Type B pancreatic cell (in vitro differentiated cells): ENCODE results near the gene TMEM143. TPM values are rescaled to one million over a fixed set of nuclear protein-coding genes. Genes with fewer than 3 reads are reported as not detected.

Source experiments
- DNase-seq: peaks from one replicate; pipeline ENCODE4 v3.0.0; 2021; ENCODE audit warnings: mixed read lengths; ENCODE audit not compliant: unreplicated experiment; ENCODE audit errors: extremely low spot score
- H3K27ac Mint-ChIP-seq: 2 replicates; pipeline ENCODE4 v1.8.0; 2021; ENCODE audit warnings: mild to moderate bottlenecking, mixed read lengths
- H3K27me3 Mint-ChIP-seq: 2 replicates; pipeline ENCODE4 v1.8.0; 2021; ENCODE audit warnings: mixed read lengths
- H3K36me3 Mint-ChIP-seq: 2 replicates; pipeline ENCODE4 v1.8.0; 2021; ENCODE audit warnings: mixed read lengths
- H3K4me1 Mint-ChIP-seq: one replicate; pipeline ENCODE4 v1.8.0; 2021; ENCODE audit warnings: mixed read lengths; ENCODE audit not compliant: unreplicated experiment
- H3K4me3 Mint-ChIP-seq: 2 replicates; pipeline ENCODE4 v1.8.0; 2021; ENCODE audit warnings: mild to moderate bottlenecking, mixed read lengths
- H3K9me3 Mint-ChIP-seq: 2 replicates; pipeline ENCODE4 v1.8.0; 2021; ENCODE audit warnings: mixed read lengths
- CTCF ChIP-seq: fragments of 200-600 bp; sonication (generic); conservative IDR thresholded peaks from 2 replicates; pipeline ENCODE4 v1.5.0; 2021; ENCODE audit warnings: antibody characterized with exemption, mild to moderate bottlenecking
- total RNA-seq: library from RNA; stranded (reverse); gene quantifications from 2 replicates; pipeline ENCODE4 v1.2.1, GENCODE V29; 2021; ENCODE audit warnings: low replicate concordance

The TMEM143 gene
- total RNA-seq, 1 donor from 2014 or later, result 12.8 TPM

- Mint-ChIP-seq H3K36me3 (no peaks in the 10 kb centered on the region), H3K27ac (no peak overlapping the region), H3K27me3 (no peaks in the 10 kb centered on the region), H3K9me3 (no peaks in the 10 kb centered on the region), H3K4me1 (peaks cover 14% of the 10 kb centered on the region), H3K4me3 (no peak overlapping the region)
- no peak for DNase-seq
- TF ChIP-seq CTCF, result peak; percentile 85
These were observed 12.4 kb downstream of the TMEM143 start for GRCh38 chr19:48351341-48351752.

GRCh38 chr19:48350856-48351255, 12.9 kb downstream of the TMEM143 start:
- Mint-ChIP-seq H3K4me1 (peaks cover 14% of the 10 kb centered on the region), H3K36me3 (no peaks in the 10 kb centered on the region), H3K27ac (no peak overlapping the region), H3K4me3 (no peak overlapping the region), H3K9me3 (no peaks in the 10 kb centered on the region), H3K27me3 (no peaks in the 10 kb centered on the region)
- TF ChIP-seq CTCF, result no peak
- no peak for DNase-seq

- no peaks in the 10 kb centered on the region for H3K27me3 Mint-ChIP-seq
- H3K4me1 Mint-ChIP-seq, result peaks cover 5% of the 10 kb centered on the region
- H3K27ac Mint-ChIP-seq, result no peak overlapping the region
- H3K36me3 Mint-ChIP-seq, result no peaks in the 10 kb centered on the region
- DNase-seq, result no peak
- no peak for TF ChIP-seq CTCF
- H3K4me3 Mint-ChIP-seq, result no peak overlapping the region
- no peaks in the 10 kb centered on the region for H3K9me3 Mint-ChIP-seq
These were observed 15.0 kb downstream of the TMEM143 start for GRCh38 chr19:48348737-48349136.

GRCh38 chr19:48348045-48348444, 15.7 kb downstream of the TMEM143 start:
- no peaks in the 10 kb centered on the region for H3K9me3 Mint-ChIP-seq
- H3K4me3 Mint-ChIP-seq, result no peak overlapping the region
- H3K4me1 Mint-ChIP-seq, result peaks cover 5% of the 10 kb centered on the region
- TF ChIP-seq CTCF, result no peak
- no peak for DNase-seq
- H3K36me3 Mint-ChIP-seq, result no peaks in the 10 kb centered on the region
- H3K27ac Mint-ChIP-seq, result no peak overlapping the region
- H3K27me3 Mint-ChIP-seq, result no peaks in the 10 kb centered on the region

GRCh38 chr19:48346191-48346590, 17.5 kb downstream of the TMEM143 start:
- H3K27ac Mint-ChIP-seq, result no peak overlapping the region
- TF ChIP-seq CTCF, result no peak
- H3K9me3 Mint-ChIP-seq, result no peaks in the 10 kb centered on the region
- H3K27me3 Mint-ChIP-seq, result no peaks in the 10 kb centered on the region
- no peaks in the 10 kb centered on the region for H3K36me3 Mint-ChIP-seq
- no peak overlapping the region for H3K4me3 Mint-ChIP-seq
- H3K4me1 Mint-ChIP-seq, result peaks cover 5% of the 10 kb centered on the region
- no peak for DNase-seq

- DNase-seq, result no peak
- H3K9me3 Mint-ChIP-seq, result no peaks in the 10 kb centered on the region
- no peak overlapping the region for H3K27ac Mint-ChIP-seq
These were observed 18.8 kb downstream of the TMEM143 start for GRCh38 chr19:48344892-48345291.

More at GRCh38 chr19:48344892-48345291, 18.8 kb downstream of the TMEM143 start:
- no peak for TF ChIP-seq CTCF
- H3K27me3 Mint-ChIP-seq, result no peaks in the 10 kb centered on the region
- no peak overlapping the region for H3K4me3 Mint-ChIP-seq
- H3K4me1 Mint-ChIP-seq, result peaks cover 5% of the 10 kb centered on the region
- no peaks in the 10 kb centered on the region for H3K36me3 Mint-ChIP-seq
